Keratinocyte (primary cell): ENCODE results near the gene PGM1. TPM values are rescaled to one million over a fixed set of nuclear protein-coding genes. Genes with fewer than 3 reads are reported as not detected.

Source experiments
- DNase-seq: peaks from one replicate; pipeline ENCODE4 v3.0.0-alpha.2; 2011; ENCODE audit warnings: low read depth, missing footprints, low spot score
- FAIRE-seq: peaks from 2 replicates; lab custom pipeline; 2011; peaks lifted over from hg19 to GRCh38; lab: Jason Lieb, UNC
- H2AFZ ChIP-seq: 2 replicates; pipeline ENCODE4 v1.6.0; 2012; ENCODE audit warnings: low read length, control low read depth, inconsistent platforms; ENCODE audit not compliant: control insufficient read depth
- H3K27ac ChIP-seq: 2 replicates; pipeline ENCODE4 v1.5.1; 2011; ENCODE audit warnings: low read length; ENCODE audit not compliant: control insufficient read depth, insufficient read depth
- H3K27me3 ChIP-seq: 3 replicates; pipeline ENCODE4 v1.6.0; 2011; ENCODE audit warnings: low read length; ENCODE audit not compliant: control insufficient read depth, insufficient read depth; ENCODE audit errors: extremely low read depth
- H3K36me3 ChIP-seq, 2 experiments: 2 replicates in 1 of 2; 3 replicates in 1 of 2; pipeline ENCODE4 v1.5.1; 2011; ENCODE audit warnings: low read length in 2 of 2, mild to moderate bottlenecking in 1 of 2; ENCODE audit not compliant: control insufficient read depth in 2 of 2, insufficient read depth in 2 of 2; ENCODE audit errors: extremely low read depth in 1 of 2
- H3K4me1 ChIP-seq: 3 replicates; pipeline ENCODE4 v1.5.1; 2011; ENCODE audit warnings: low read length; ENCODE audit not compliant: control insufficient read depth, insufficient read depth; ENCODE audit errors: extremely low read depth
- H3K4me2 ChIP-seq: 3 replicates; pipeline ENCODE4 v1.6.0; 2011; ENCODE audit warnings: low read depth, low read length; ENCODE audit not compliant: control insufficient read depth, insufficient read depth; ENCODE audit errors: extremely low read depth
- H3K4me3 ChIP-seq, 3 experiments: fragments of 200-600 bp in 1 of 3; sonication (generic) in 1 of 3; 2 replicates in 2 of 3; 3 replicates in 1 of 3; pipeline ENCODE4 v1.5.1; 2011 to 2016; ENCODE audit warnings: low read length in 3 of 3, mild to moderate bottlenecking in 3 of 3, control low read depth in 2 of 3, inconsistent platforms in 1 of 3, low read depth in 1 of 3, mixed read lengths in 1 of 3, mixed run types in 1 of 3, moderate library complexity in 1 of 3; ENCODE audit not compliant: control insufficient read depth in 2 of 3, insufficient read depth in 2 of 3; ENCODE audit errors: extremely low read depth in 1 of 3
- H3K79me2 ChIP-seq: 2 replicates; pipeline ENCODE4 v1.6.0; 2012; ENCODE audit warnings: low read length; ENCODE audit not compliant: control insufficient read depth, insufficient read depth
- H3K9ac ChIP-seq: 3 replicates; pipeline ENCODE4 v1.6.0; 2011; ENCODE audit warnings: low read length; ENCODE audit not compliant: control insufficient read depth, insufficient read depth; ENCODE audit errors: extremely low read depth
- H3K9me1 ChIP-seq: 3 replicates; pipeline ENCODE4 v1.6.0; 2011; ENCODE audit warnings: low read length; ENCODE audit not compliant: control insufficient read depth, insufficient read depth; ENCODE audit errors: extremely low read depth
- H3K9me3 ChIP-seq: 2 replicates; pipeline ENCODE4 v1.5.1; 2012; ENCODE audit warnings: low read depth, low read length; ENCODE audit not compliant: control insufficient read depth
- H4K20me1 ChIP-seq: 3 replicates; pipeline ENCODE4 v1.6.0; 2011; ENCODE audit warnings: low read length; ENCODE audit not compliant: control insufficient read depth, insufficient read depth; ENCODE audit errors: extremely low read depth
- CTCF ChIP-seq, 3 experiments: IDR thresholded peaks in 1 of 3; conservative IDR thresholded peaks in 1 of 3; optimal IDR thresholded peaks in 1 of 3; 2 replicates in 2 of 3; 3 replicates in 1 of 3; pipeline versions ENCODE3 to v1.5.1; 2011; ENCODE audit warnings: low read length in 3 of 3, mild to moderate bottlenecking in 3 of 3, moderate library complexity in 2 of 3, control low read depth in 1 of 3, inconsistent platforms in 1 of 3; ENCODE audit not compliant: insufficient read depth in 2 of 3; ENCODE audit errors: extremely low read depth in 1 of 3
- EZH2 ChIP-seq: IDR thresholded peaks from one replicate; pipeline ENCODE4 v1.6.1; 2012; ENCODE audit warnings: inconsistent platforms, mild to moderate bottlenecking, low read length, moderate library complexity
- dilution Hi-C: fragments of 300-500 bp; cut with MboI; formaldehyde crosslinking; loops from one replicate; pipeline ENCODE4 v1.7.0; 2020; ENCODE audit warnings: low sequenced_read_pairs; ENCODE audit not compliant: extremely low pct_ligation_motif_present
- polyA plus RNA-seq, 5 experiments: library from polyadenylated mRNA; depleted of rRNA in 3 of 5; stranded (reverse) in 3 of 5; stranded (forward) in 1 of 5; unstranded in 1 of 5; fragments of >200 nt; gene quantifications; 1 replicate in 1 of 5; 2 replicates in 3 of 5; 3 replicates in 1 of 5; pipeline versions ENCODE4 v1.2.1 to v1.2.3, GENCODE V29; 2011 to 2012; ENCODE audit warnings: missing spikeins in 2 of 5, low read depth in 1 of 5, low replicate concordance in 1 of 5

Gene PGM1
- polyA plus RNA-seq, 1 donor (not counting 4 experiments of a cell fraction or from before 2014, with no cell fraction given) = 38.9 TPM

- Histone ChIP-seq H3K79me2 (no peaks in the 10 kb centered on the region), H3K36me3 (peaks cover 6 to 10% of the 10 kb centered on the region in 2 experiments), H4K20me1 (no peaks in the 10 kb centered on the region), H3K27ac (no peak overlapping the region), H3K9me1 (no peaks in the 10 kb centered on the region), H3K4me2 (no peak overlapping the region), H3K4me1 (no peaks in the 10 kb centered on the region), H3K9me3 (no peaks in the 10 kb centered on the region), H3K27me3 (no peaks in the 10 kb centered on the region), H2AFZ (no peak overlapping the region), H3K9ac (no peak overlapping the region), H3K4me3 (no peak overlapping the region)
- TF ChIP-seq EZH2 = no peak
- dilution Hi-C loops = no loop called here
- DNase-seq (no peak), FAIRE-seq (no peak)
Observed at GRCh38 chr1:63645317-63645716, 52.1 kb downstream of the PGM1 start.

DNA sequence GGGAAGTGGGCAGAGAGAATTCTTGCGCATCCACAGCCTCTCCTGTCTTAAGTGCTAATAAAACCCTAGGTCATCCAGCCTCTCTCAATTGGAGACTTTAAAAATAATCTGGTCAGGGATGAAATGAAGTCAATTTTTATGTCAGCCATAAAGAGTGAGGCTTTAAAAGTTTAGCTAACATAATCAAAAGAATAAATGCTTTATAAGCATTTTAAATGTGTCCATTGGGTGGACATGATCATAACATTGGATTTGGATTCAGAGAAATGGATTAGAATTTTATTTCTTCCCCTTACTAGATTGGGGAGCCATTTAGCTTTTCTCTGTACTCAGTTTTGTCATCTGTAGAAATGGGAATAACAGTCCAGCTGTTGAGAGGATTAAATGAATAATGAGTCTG, 55.5 kb downstream of the PGM1 start:
- Histone ChIP-seq H3K4me2 (no peak overlapping the region), H3K9ac (no peak overlapping the region), H3K9me3 (no peaks in the 10 kb centered on the region), H3K27me3 (no peaks in the 10 kb centered on the region), H3K27ac (no peak overlapping the region), H3K79me2 (no peaks in the 10 kb centered on the region), H3K36me3 (peaks cover 5 to 9% of the 10 kb centered on the region in 2 experiments), H3K9me1 (no peaks in the 10 kb centered on the region), H3K4me1 (peaks cover 8% of the 10 kb centered on the region), H3K4me3 (no peak overlapping the region), H4K20me1 (no peaks in the 10 kb centered on the region), H2AFZ (no peak overlapping the region)
- FAIRE-seq (no peak), DNase-seq (no peak)
- dilution Hi-C loops = no loop called here
- TF ChIP-seq EZH2 (no peak), CTCF (optimal IDR thresholded peaks at IDR 0.05 in 1 of 3, IDR thresholded peaks at IDR 0.05 in 1 of 3, conservative IDR thresholded peaks at IDR 0.05 in 1 of 3; ENCODE audit: extremely low read depth in 1 of 3, insufficient read depth in 2 of 3, low read length in 3 of 3) (no peak)

DNA sequence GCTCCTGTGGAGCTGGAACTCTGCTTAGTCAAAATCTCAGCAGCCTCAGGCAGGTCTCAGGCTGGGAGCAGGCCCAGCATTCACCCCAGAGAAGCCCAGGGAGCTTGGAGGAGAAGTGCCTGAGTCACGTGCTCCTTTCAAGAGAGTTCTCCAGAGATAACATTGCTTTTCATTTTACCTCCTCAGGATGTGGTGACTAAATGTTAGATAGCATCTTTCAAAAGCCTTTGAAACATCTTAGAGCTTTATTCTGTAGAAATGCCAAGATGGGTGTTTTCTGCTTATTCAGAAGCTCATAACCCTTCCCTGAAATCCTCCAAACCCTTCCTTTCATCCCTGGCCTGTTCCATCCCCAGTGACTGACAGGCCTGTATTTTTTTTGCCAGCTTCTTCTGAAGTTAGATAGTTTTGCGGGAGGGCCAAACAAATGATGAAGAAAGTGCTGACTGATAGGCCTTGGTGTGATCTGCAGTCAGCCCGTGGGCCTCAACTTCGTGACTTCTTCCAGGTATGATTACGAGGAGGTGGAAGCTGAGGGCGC, 58.0 kb downstream of the PGM1 start:
- dilution Hi-C loops = no loop called here
- FAIRE-seq = peak; percentile 75
- TF ChIP-seq CTCF (optimal IDR thresholded peaks at IDR 0.05 in 1 of 3, IDR thresholded peaks at IDR 0.05 in 1 of 3, conservative IDR thresholded peaks at IDR 0.05 in 1 of 3; ENCODE audit: extremely low read depth in 1 of 3, insufficient read depth in 2 of 3, low read length in 3 of 3) = no peak
- TF ChIP-seq EZH2 = no peak
- no peak overlapping the region for H2AFZ ChIP-seq
- H3K36me3 ChIP-seq = peaks cover 8 to 13% of the 10 kb centered on the region in 2 experiments
- H3K79me2 ChIP-seq = no peaks in the 10 kb centered on the region
- no peaks in the 10 kb centered on the region for H3K27me3 ChIP-seq
- H3K27ac ChIP-seq = no peak overlapping the region
- peaks cover 8% of the 10 kb centered on the region for H3K4me1 ChIP-seq
- H3K4me3 ChIP-seq = no peak overlapping the region
- no peak overlapping the region for H3K4me2 ChIP-seq
- no peaks in the 10 kb centered on the region for H3K9me3 ChIP-seq
- H4K20me1 ChIP-seq = no peaks in the 10 kb centered on the region
- no peak overlapping the region for H3K9ac ChIP-seq
- H3K9me1 ChIP-seq = no peaks in the 10 kb centered on the region
- DNase-seq = no peak
